Activated T-helper 17 cell treated with anti-CD3 and anti-CD28 coated beads, Interleukin-2, amount 50 U/mL, for 72 hours (primary cell): ENCODE results near the gene PCDH9. TPM values are rescaled to one million over a fixed set of nuclear protein-coding genes. Genes with fewer than 3 reads are reported as not detected.

Source experiments
- ATAC-seq: fragments of 150-1000 bp; cut with Tn5 transposase; replicated peaks from 2 replicates; pipeline ENCODE4 v1.10.0; 2021; ENCODE audit warnings: mild to moderate bottlenecking, moderate library complexity
- H3K27ac Mint-ChIP-seq: one replicate; pipeline ENCODE4 v1.8.0; 2022; ENCODE audit warnings: mixed read lengths
- H3K27me3 Mint-ChIP-seq: one replicate; pipeline ENCODE4 v1.8.0; 2022; ENCODE audit warnings: mixed read lengths
- H3K36me3 Mint-ChIP-seq: one replicate; pipeline ENCODE4 v1.8.0; 2022; ENCODE audit warnings: low read depth, mild to moderate bottlenecking, mixed read lengths
- H3K4me1 Mint-ChIP-seq: one replicate; pipeline ENCODE4 v1.8.0; 2022; ENCODE audit warnings: mixed read lengths
- H3K4me3 Mint-ChIP-seq: one replicate; pipeline ENCODE4 v1.8.0; 2022; ENCODE audit warnings: mild to moderate bottlenecking, mixed read lengths
- H3K9me3 Mint-ChIP-seq: one replicate; pipeline ENCODE4 v1.8.0; 2022; ENCODE audit warnings: mixed read lengths
- total RNA-seq, 2 donors: library from RNA; stranded (reverse); gene quantifications; one replicate each; pipeline ENCODE4 v1.2.3, GENCODE V29; 2022

Gene PCDH9
- total RNA-seq, 2 donors from 2014 or later = 0.11 TPM

DNA sequence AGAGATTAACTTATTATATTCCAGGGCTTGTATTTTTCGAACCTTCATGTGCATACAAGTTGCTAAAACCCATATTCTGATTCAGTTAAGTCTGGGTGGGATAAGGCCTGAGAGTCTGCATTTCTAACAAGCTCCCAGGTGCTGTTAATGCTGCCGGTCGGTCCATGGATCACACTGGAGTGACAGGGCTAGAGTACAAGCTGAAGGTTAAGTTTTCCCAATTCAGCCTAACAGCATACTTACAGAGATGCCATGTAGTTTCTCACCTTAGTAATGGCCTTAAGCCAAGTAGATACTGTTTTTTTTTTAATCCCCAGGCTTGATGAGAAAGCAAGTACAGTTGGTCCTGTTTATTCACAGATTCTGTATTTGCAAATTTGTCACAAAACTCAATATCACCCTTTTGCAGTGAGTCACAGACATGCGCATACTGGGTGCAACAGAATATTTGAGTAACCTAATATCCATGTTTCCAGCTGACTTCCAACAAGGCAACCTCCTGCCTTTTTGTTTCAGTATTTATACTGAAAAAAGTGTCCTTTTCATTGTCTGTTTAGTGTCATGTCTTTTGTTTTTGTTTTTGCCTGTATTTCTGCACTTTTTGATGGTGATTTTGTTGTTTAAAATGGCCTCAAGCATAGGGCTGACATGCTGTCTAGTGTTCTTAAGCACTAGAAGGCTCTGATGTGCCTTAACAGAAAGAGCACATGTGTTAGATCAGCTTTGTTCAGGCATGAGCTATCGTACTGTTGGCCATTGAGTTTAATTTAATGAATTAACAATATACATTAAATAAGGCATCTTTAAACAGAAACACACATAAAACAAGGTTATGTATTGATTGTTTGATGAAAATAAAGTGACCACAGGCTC is 875.0 kb downstream of the PCDH9 start:
- ATAC-seq = no peak
- Mint-ChIP-seq H3K36me3 (no peaks in the 10 kb centered on the region), H3K4me3 (no peak overlapping the region), H3K27me3 (no peaks in the 10 kb centered on the region), H3K9me3 (peaks cover 5% of the 10 kb centered on the region), H3K4me1 (no peaks in the 10 kb centered on the region), H3K27ac (no peak overlapping the region)

DNA sequence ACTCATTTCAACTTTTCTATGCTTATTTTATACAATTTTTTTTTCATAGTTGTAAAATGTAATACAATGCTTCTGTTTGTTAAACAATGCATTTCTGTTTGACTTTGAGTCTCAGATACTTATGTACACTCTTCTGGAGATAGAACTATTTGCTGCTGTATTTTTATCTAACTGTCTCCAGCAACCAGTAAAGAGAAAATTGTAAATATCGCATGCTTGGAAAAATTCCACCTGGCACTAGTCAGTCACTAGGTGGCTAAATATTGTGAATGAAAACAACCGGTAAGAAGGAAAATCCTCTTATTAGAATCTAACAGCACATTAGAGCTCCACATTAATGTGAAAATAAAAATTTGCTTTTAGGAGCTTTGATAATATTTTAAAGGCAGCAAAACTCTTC is 876.5 kb downstream of the PCDH9 start:
- no peak overlapping the region for H3K27ac Mint-ChIP-seq
- H3K27me3 Mint-ChIP-seq = no peaks in the 10 kb centered on the region
- H3K36me3 Mint-ChIP-seq = no peaks in the 10 kb centered on the region
- ATAC-seq = no peak
- no peak overlapping the region for H3K4me3 Mint-ChIP-seq
- no peaks in the 10 kb centered on the region for H3K4me1 Mint-ChIP-seq
- peaks cover 9% of the 10 kb centered on the region for H3K9me3 Mint-ChIP-seq

DNA sequence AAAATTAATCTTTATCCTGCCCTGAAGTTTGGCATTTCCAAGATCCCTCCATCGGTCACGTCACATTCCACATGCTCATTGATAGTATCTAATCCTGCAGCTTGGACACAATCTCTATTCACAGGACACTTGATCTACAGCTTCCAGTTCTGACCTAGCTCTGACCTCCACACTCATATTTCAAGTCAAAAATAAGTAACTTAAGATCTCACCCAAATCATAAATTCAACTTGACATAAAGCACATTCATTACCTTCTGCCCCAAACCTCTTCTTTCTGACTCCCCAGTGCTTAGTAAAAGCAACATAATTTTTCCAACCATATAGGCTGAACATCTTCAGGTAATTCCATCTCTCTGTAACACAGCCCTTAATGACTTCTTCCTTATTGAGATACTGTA is 880.2 kb downstream of the PCDH9 start:
- no peak overlapping the region for H3K27ac Mint-ChIP-seq
- H3K4me1 Mint-ChIP-seq = no peaks in the 10 kb centered on the region
- no peak for ATAC-seq
- H3K27me3 Mint-ChIP-seq = no peaks in the 10 kb centered on the region
- H3K4me3 Mint-ChIP-seq = no peak overlapping the region
- H3K36me3 Mint-ChIP-seq = no peaks in the 10 kb centered on the region
- peaks cover 17% of the 10 kb centered on the region for H3K9me3 Mint-ChIP-seq

DNA sequence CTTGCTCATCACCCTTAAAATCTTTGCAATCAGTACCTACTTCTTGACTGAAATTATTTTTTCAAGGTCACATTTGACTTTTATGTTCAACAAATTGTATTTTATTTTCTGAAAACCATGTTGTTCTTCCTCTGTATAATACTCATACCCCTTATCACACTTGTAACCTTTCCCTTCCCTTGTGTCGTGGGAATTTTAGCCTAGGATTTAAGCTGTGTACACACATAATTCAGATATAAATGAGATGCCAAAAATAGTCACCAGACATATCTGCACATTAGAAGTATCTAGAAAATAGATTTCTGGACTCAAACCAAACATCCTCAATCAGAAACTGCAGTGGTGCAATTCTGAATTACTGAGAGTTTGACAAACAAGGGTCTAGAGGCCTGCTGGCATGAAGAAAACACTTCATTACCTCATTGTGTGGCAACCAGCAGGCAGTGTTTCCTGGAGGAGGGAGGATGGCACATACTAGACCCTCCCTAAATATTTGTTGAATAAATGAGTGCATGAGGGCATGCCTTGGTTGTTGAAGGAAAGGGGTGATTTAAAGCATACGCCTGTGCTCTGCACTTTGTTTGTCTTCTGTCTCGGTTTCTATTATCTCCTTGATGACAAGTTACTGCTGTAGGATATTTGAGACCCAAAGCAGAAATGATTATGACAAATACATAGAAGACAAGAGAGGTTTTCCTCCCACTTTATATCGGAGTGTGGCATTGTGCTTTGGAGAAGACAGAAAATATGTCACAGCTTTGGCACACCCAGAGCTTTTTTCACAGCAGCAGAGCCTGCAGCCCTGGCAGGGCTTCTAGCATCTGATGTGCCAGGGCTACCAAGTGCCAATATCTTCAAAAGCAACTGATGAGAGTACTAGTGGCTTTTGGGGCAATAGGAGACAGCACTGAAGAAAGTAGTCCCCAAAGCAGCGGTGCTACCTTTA is 881.1 kb downstream of the PCDH9 start:
- no peak overlapping the region for H3K27ac Mint-ChIP-seq
- H3K4me3 Mint-ChIP-seq = no peak overlapping the region
- peaks cover 17% of the 10 kb centered on the region for H3K9me3 Mint-ChIP-seq
- H3K4me1 Mint-ChIP-seq = no peaks in the 10 kb centered on the region
- H3K36me3 Mint-ChIP-seq = no peaks in the 10 kb centered on the region
- ATAC-seq = no peak
- no peaks in the 10 kb centered on the region for H3K27me3 Mint-ChIP-seq

DNA sequence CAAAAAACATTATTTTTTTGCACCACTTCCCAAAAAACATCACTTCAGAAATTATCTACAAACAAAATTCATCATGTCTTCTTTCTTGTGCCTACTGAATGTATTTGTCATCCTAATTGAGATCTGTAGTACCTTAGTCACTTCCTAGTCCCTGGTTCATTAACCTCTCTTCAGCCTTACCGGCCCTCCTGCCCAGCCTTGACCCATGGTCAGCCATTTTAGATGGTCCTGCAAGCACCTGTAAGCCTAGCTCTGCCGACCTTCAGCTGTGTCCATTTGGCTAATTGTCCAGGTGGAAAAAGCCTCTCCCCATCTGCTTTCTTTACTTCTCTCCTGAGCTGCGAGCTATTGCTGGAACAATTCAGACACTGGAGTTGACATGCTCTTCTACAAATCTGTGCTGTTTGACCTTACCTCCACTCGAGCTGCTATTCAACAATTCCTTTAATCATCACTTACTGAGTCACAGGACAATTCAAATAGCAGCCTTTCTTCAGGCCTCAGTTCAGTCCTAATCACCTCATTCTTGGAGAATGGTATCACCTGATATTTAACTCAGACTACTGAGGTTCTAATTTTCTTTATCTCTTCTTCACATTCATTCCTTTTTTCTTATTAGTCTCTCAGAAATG is 882.5 kb downstream of the PCDH9 start:
- Mint-ChIP-seq H3K4me1 (no peaks in the 10 kb centered on the region), H3K4me3 (no peak overlapping the region), H3K27me3 (no peaks in the 10 kb centered on the region), H3K9me3 (peaks cover 16% of the 10 kb centered on the region), H3K27ac (no peak overlapping the region), H3K36me3 (no peaks in the 10 kb centered on the region)
- ATAC-seq = no peak

DNA sequence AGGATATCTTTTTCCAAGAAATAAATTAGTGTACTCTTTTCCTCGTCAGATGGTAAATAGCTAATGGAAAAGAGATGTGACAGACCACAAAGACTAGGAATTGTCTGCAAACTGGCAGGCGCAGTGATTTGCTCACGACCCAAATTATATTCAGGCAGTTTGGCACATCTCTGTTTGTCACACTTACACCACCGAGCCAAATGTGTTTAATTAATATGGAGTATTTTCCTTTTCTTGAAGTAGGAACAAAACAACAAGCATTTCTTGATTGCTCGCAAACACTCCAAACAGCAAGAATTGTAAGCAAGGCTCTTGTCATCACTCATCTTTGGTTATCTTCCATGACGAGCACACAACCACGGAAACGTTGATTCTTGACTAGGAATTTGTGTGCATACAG is 884.2 kb downstream of the PCDH9 start:
- Mint-ChIP-seq H3K4me1 (no peaks in the 10 kb centered on the region), H3K9me3 (peaks cover 16% of the 10 kb centered on the region), H3K4me3 (no peak overlapping the region), H3K27ac (no peak overlapping the region), H3K27me3 (no peaks in the 10 kb centered on the region), H3K36me3 (no peaks in the 10 kb centered on the region)
- ATAC-seq = no peak

DNA sequence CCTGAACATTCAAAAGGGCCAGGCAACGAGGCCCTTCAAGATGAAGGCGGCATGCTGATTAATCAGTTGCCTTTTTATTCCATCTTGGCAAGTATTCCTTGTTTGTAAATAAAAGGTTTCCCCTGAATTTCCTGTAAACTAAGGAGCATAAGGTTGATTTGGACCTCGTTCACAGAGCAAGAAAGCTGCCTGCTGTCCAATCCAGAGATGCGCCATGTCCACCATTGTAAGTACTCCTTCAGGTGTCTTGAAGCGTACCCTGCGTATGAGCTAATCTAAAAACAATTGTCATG is 884.7 kb downstream of the PCDH9 start:
- no peak overlapping the region for H3K4me3 Mint-ChIP-seq
- H3K36me3 Mint-ChIP-seq = no peaks in the 10 kb centered on the region
- no peaks in the 10 kb centered on the region for H3K4me1 Mint-ChIP-seq
- H3K27me3 Mint-ChIP-seq = no peaks in the 10 kb centered on the region
- ATAC-seq = no peak
- no peak overlapping the region for H3K27ac Mint-ChIP-seq
- peaks cover 16% of the 10 kb centered on the region for H3K9me3 Mint-ChIP-seq

DNA sequence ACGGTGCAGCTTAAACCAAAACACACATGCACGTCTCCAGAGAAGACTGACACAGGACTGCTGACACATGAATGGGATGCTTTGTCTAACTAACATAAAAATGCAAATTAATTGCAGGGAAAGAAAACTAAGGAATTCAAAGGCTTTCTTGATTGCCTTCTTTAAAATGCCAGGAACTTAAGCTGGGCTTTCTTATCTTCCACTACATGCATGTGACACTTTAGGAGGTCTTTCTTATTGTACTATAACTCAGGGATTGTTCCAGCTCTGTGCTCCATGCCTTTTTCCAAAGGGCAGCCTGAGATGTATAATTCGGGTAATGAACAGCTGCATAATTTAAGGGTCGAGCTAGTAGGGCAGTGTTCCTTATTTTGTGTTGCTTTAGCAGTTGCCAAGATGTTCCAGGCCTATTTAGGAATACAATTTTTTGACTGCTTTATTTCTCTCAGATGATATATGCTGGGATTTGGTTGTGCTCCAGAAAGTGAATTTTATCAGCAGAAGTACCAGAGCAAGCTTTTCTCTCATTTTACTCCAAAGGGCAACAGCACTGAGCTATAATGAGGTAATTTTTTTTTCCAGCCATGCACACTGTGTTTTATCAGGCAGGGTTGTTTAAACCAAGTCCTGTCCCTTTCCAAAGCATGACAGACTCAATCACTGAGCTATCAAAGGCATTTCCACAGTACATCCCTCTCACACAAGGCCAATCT is 885.2 kb downstream of the PCDH9 start:
- no peak for ATAC-seq
- Mint-ChIP-seq H3K4me1 (no peaks in the 10 kb centered on the region), H3K4me3 (no peak overlapping the region), H3K27me3 (no peaks in the 10 kb centered on the region), H3K9me3 (peaks cover 16% of the 10 kb centered on the region), H3K36me3 (no peaks in the 10 kb centered on the region), H3K27ac (no peak overlapping the region)

DNA sequence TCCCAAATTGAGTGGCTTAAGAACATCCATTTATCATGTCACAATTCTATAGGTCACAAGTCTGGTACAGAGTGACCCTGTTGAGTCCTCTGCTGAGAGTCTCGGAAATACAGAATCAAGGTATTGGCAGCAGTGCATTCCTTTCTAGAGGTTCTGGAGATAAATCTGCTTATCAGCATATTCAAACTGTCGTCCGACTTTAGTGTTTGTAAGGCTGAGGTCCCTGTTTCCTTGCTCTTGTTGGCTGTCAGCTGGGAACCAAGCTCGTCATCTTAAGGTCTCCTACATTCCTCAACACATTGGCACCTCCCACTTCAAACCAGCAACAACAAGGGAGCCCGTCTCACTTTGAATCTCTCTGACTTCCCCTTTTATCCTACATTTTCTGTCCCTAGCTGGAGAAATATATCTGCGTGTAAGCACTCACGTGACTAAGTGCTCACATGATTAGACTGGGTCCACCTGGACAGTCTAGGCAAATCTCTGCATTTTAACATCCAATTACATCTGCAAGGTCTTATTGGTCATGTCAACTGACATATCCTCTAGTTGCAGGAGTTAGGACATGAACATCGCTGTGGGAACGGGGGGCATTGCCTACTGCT is 886.8 kb downstream of the PCDH9 start:
- H3K36me3 Mint-ChIP-seq = no peaks in the 10 kb centered on the region
- H3K9me3 Mint-ChIP-seq = peaks cover 11% of the 10 kb centered on the region
- H3K27ac Mint-ChIP-seq = no peak overlapping the region
- H3K4me3 Mint-ChIP-seq = no peak overlapping the region
- no peak for ATAC-seq
- H3K27me3 Mint-ChIP-seq = no peaks in the 10 kb centered on the region
- H3K4me1 Mint-ChIP-seq = no peaks in the 10 kb centered on the region

DNA sequence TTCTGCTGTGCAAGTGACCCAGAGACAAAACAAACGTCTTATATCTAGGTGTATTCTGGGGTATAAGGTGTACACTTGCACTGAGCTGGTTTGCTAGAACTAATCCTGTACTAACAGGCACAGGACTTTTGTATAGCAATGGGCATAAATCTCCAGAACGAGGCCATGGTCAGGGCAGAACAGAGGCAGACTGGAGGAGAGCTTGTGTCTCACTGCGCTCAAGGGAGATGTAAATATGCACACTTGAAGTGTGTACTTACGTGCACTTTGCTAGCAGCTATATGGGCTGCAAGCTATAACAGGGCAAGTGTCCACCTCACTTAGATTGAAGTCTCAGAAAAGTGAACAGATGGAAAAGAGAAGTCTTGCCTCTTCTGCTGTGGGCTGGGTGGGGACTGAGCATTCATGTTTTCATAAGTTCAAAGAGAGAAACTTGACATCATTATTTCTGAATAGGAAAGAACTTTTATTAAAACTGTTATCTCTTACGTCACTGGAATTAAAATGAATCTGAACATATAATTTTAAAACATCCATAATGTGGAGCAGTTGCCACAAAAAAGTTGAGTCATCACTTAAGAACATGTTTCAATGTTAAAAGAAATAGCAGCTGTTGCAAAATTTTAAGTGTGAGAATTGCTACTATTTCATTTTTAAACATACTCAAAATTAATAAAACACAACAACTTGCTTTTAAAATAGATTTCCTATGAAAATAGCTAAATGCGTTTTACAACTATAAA is 888.3 kb downstream of the PCDH9 start:
- ATAC-seq = no peak
- Mint-ChIP-seq H3K27me3 (no peaks in the 10 kb centered on the region), H3K9me3 (peaks cover 4% of the 10 kb centered on the region), H3K27ac (no peak overlapping the region), H3K36me3 (no peaks in the 10 kb centered on the region), H3K4me1 (no peaks in the 10 kb centered on the region), H3K4me3 (no peak overlapping the region)

DNA sequence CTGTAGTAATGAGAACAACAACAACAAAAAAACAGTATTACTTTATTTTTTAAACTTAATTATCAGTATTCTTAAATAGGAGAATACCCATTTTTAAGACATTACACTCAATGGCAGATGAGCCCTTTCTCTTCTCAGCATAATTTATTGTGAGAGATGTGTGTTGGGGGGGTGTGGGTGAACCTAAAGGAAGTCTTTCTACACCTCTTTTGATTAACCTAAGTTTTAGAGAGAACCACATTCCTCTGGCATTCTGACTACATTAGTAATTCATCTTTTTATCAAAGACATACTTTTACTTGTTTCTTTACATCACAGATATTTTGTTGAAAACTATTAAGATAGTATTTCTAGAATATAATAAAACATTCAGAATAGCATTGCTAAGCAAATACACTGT is 890.9 kb downstream of the PCDH9 start:
- Mint-ChIP-seq H3K4me3 (no peak overlapping the region), H3K4me1 (no peaks in the 10 kb centered on the region), H3K9me3 (peaks cover 4% of the 10 kb centered on the region), H3K27ac (no peak overlapping the region), H3K36me3 (no peaks in the 10 kb centered on the region), H3K27me3 (no peaks in the 10 kb centered on the region)
- no peak for ATAC-seq

DNA sequence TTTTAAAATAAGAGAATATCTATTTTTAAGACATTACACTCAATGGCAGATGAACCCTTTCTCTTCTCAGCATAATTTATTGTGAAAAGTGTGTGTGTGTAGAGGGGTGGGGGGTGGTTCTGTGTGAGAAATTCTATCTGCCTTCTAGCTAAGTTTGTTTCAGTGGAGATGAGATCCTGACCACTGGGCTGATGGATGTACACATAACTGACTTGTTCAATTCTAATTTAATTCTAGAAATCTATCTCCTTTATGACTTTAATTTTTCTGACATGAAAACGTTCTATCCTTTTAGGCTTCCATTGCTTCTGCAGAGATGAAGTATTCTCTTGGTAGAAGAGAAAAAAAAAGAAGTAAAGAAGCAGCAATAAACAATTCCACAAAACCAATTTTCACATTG is 891.6 kb downstream of the PCDH9 start:
- Mint-ChIP-seq H3K36me3 (no peaks in the 10 kb centered on the region), H3K27ac (no peak overlapping the region), H3K27me3 (no peaks in the 10 kb centered on the region), H3K4me1 (no peaks in the 10 kb centered on the region), H3K9me3 (peaks cover 5% of the 10 kb centered on the region), H3K4me3 (no peak overlapping the region)
- no peak for ATAC-seq

DNA sequence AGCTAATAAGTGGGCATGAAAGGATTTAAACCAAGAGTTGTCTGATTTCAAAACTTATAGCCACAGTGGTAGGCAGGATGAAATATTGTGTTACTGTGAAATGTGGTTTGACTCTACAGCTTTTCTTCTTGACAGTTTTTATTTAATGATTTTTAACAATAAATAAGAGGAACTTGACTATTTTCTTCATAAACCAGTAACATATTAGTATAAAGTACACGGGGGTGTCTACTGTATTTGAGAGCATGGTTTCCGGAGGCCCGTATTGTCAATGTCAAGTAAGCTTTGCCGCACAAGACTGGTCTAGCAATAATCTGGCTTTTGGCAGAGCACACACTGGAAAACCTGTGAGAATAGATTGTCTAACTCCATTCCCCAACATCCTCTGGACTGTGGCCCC is 894.5 kb downstream of the PCDH9 start:
- Mint-ChIP-seq H3K4me1 (no peaks in the 10 kb centered on the region), H3K9me3 (peaks cover 3% of the 10 kb centered on the region), H3K27me3 (no peaks in the 10 kb centered on the region), H3K4me3 (no peak overlapping the region), H3K36me3 (no peaks in the 10 kb centered on the region), H3K27ac (no peak overlapping the region)
- no peak for ATAC-seq
